Upper lobe of left lung (tissue), 6 donors: ENCODE results near the gene CCSAP. TPM values are rescaled to one million over a fixed set of nuclear protein-coding genes. Genes with fewer than 3 reads are reported as not detected.
"Not testable (repeated sequence)": the region's sequence is repeated elsewhere in the genome, so short reads cannot be mapped to it uniquely, and the experiment has no call there.

Experiments used
- ATAC-seq, 2 donors: fragments of 200-7000 bp; cut with Tn5 transposase; one replicate each; pipeline ENCODE4 v1.9.1; 2022; ENCODE audit warnings: mild to moderate bottlenecking in 2 of 2, moderate library complexity in 2 of 2; ENCODE audit not compliant: low FRiP score in 2 of 2
- DNase-seq, 2 donors: peaks; one replicate each; pipeline ENCODE4 v3.0.0-alpha.2; 2019 to 2020
- H3K27ac ChIP-seq, 4 donors: fragments of 200-600 bp; sonication (generic); one replicate each; pipeline ENCODE4 v1.5.1; 2016 to 2019
- H3K27me3 ChIP-seq, 4 donors: fragments of 200-600 bp; sonication (generic); one replicate each; pipeline ENCODE4 v1.5.1; 2017 to 2019
- H3K36me3 ChIP-seq, 4 donors: fragments of 200-600 bp; sonication (generic); one replicate each; pipeline ENCODE4 v1.5.1; 2016 to 2019
- H3K4me1 ChIP-seq, 4 donors: fragments of 200-600 bp; sonication (generic); one replicate each; pipeline ENCODE4 v1.5.1; 2018 to 2019
- H3K4me3 ChIP-seq, 4 donors: fragments of 200-600 bp; sonication (generic); one replicate each; pipeline ENCODE4 v1.5.1; 2017 to 2019; ENCODE audit warnings: mild to moderate bottlenecking in 2 of 4, moderate library complexity in 1 of 4
- H3K9me3 ChIP-seq, 4 donors: fragments of 200-600 bp; sonication (generic); one replicate each; pipeline ENCODE4 v1.5.1; 2018 to 2019
- CTCF ChIP-seq, 6 experiments: fragments of 450-650 bp in 4 of 6; fragments of 200-600 bp in 2 of 6; sonication (generic) in 2 of 6; IDR thresholded peaks; one replicate each; pipeline ENCODE4 v1.5.1; 2016 to 2019; ENCODE audit warnings: antibody characterized with exemption in 6 of 6
- EP300 ChIP-seq, 4 donors: sonication (generic); formaldehyde crosslinking; IDR thresholded peaks; one replicate each; pipeline ENCODE4 v1.5.1; 2017; ENCODE audit warnings: antibody characterized with exemption in 4 of 4, control low read depth in 2 of 4
- POLR2A ChIP-seq, 4 donors: fragments of 450-650 bp; IDR thresholded peaks; one replicate each; pipeline ENCODE4 v1.5.1; 2016 to 2017; ENCODE audit warnings: antibody characterized with exemption in 4 of 4, mild to moderate bottlenecking in 2 of 4
- POLR2AphosphoS5 ChIP-seq, 2 donors: sonication (generic); formaldehyde crosslinking; IDR thresholded peaks; one replicate each; pipeline ENCODE4 v1.5.1; 2017; ENCODE audit warnings: antibody characterized with exemption in 2 of 2
- WGBS, 2 donors: methylation state at CpG; one replicate each; pipeline ENCODE4 v1.1.5; 2017 to 2018; 5-methylcytosine and 5-hydroxymethylcytosine counted together
- total RNA-seq, 6 donors: library from RNA; depleted of rRNA in 4 of 6; stranded (reverse); fragments of >200 nt in 4 of 6; gene quantifications; one replicate each; pipeline versions ENCODE4 v1.1.0 to v1.2.1, GENCODE V29; 2016 to 2021
- donor health status: DM: no; HTN: no; CAD: no; lungs with moderate emphysema.
- donor health status: DM: no; HTN: yes; CAD: no; lungs with severe emphysema.

CCSAP gene
- total RNA-seq, 6 donors from 2014 or later = 4.9 to 11.2 (median 7.1) TPM

DNA sequence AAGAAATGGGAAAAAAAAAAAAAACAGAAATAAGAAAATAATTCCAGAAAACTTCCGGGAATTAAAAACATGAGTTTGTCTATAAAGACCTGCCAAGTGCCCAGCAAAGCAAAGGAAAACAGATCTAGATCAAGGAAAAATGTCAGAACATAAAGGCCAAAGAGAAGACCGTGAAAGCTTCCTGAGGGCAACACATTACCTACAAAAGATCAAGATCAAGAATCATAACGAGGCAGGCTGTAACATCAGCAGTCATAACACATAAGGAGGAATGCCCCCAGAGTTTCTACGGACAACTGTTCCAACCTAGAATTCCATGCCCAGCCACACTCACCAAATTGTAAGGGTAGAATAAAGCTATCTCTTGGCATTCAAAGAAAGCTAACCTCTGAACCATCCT, 3.8 kb downstream of the CCSAP start:
- Histone ChIP-seq H3K36me3 (no peaks in the 10 kb centered on the region), H3K4me3 (no peak overlapping the region), H3K27ac (no peak overlapping the region), H3K4me1 (peaks cover 5 to 32% (median 18%) of the 10 kb centered on the region in 4 donors), H3K9me3 (no peaks in the 10 kb centered on the region), H3K27me3 (no peaks in the 10 kb centered on the region)
- TF ChIP-seq EP300 (IDR thresholded peaks at IDR 0.05) = no peak
- no peak for TF ChIP-seq CTCF (IDR thresholded peaks at IDR 0.05)
- TF ChIP-seq POLR2AphosphoS5 (IDR thresholded peaks at IDR 0.05) = no peak
- no peak for TF ChIP-seq POLR2A (IDR thresholded peaks at IDR 0.05)
- no peak for ATAC-seq
- WGBS, 2 donors = 90 to 95% methylated on average over 4 of the region's 4 CpGs
- DNase-seq = no peak

DNA sequence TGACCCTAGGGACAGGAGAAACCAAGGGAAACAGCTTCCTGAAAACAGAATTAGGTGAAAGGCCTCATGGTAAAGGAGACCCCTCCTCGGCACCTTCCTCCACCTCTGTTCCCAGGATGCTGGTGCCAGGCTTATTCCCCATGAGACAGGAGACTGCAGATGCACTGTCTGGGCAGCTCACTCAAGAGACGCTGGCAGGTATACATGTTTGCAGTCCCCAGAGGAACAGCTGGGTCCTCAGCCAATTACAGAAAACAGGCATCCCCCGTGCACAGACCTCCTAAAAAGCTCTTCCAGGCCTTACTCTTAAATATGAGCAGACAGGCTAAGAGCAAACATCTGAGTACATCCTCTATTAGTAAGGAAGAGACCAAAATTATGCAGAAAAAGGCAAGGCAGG, 6.5 kb downstream of the CCSAP start:
- 85 to 96% methylated on average over 3 of the region's 3 CpGs for WGBS, 2 donors
- TF ChIP-seq POLR2AphosphoS5 (IDR thresholded peaks at IDR 0.05) = no peak
- TF ChIP-seq POLR2A (IDR thresholded peaks at IDR 0.05) = no peak
- TF ChIP-seq CTCF (IDR thresholded peaks at IDR 0.05) = no peak
- TF ChIP-seq EP300 (IDR thresholded peaks at IDR 0.05) = no peak
- Histone ChIP-seq H3K4me1 (peaks cover 2 to 17% (median 5%) of the 10 kb centered on the region in 4 donors), H3K9me3 (no peaks in the 10 kb centered on the region), H3K27ac (no peak overlapping the region), H3K27me3 (no peaks in the 10 kb centered on the region), H3K4me3 (no peak overlapping the region), H3K36me3 (no peaks in the 10 kb centered on the region)
- ATAC-seq (no peak), DNase-seq (no peak)

DNA sequence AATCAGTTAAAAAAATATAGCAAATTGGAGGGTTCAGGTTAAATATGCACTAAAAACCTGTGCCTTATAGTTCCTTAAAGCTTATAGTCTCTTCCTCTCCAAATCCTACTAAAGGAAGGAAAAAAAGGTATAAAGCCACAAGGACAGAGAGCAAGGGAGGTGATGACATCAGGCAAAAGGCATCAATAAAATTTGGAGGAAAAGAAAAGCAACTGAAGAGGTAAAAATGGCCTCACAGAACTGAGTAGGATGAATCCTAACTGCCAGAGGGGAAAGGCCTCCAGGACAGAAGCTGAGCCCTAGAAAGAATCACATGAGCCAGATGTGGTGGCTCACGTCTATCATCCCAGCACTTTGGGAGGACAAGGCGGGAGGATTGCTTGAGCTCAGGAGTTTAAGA, 8.1 kb downstream of the CCSAP start:
- 88 to 95% methylated on average over 2 of the region's 2 CpGs for WGBS, 2 donors
- ATAC-seq = no peak
- TF ChIP-seq EP300 (IDR thresholded peaks at IDR 0.05) (no peak), CTCF (IDR thresholded peaks at IDR 0.05) (no peak), POLR2AphosphoS5 (IDR thresholded peaks at IDR 0.05) (no peak), POLR2A (IDR thresholded peaks at IDR 0.05) (no peak)

GRCh38 chr1:229334269-229334668, 8.6 kb downstream of the CCSAP start:
- Histone ChIP-seq H3K4me1 (peaks cover 0 to 7% (median 0%) of the 10 kb centered on the region in 4 donors), H3K36me3 (no peaks in the 10 kb centered on the region), H3K4me3 (no peak overlapping the region), H3K9me3 (no peaks in the 10 kb centered on the region), H3K27me3 (no peaks in the 10 kb centered on the region), H3K27ac (no peak overlapping the region)
- WGBS, 2 donors = 69 to 96% methylated on average over 2 of the region's 2 CpGs
- TF ChIP-seq CTCF (IDR thresholded peaks at IDR 0.05) (no peak), EP300 (IDR thresholded peaks at IDR 0.05) (no peak)
- no peak for ATAC-seq
- no peak for DNase-seq

More for the DNA sequence above, 8.1 kb downstream of the CCSAP start:
- Histone ChIP-seq H3K27ac (no peak overlapping the region), H3K27me3 (no peaks in the 10 kb centered on the region), H3K4me3 (no peak overlapping the region), H3K36me3 (no peaks in the 10 kb centered on the region), H3K4me1 (peaks cover 0 to 7% (median 0%) of the 10 kb centered on the region in 4 donors), H3K9me3 (no peaks in the 10 kb centered on the region)
- DNase-seq = no peak

DNA sequence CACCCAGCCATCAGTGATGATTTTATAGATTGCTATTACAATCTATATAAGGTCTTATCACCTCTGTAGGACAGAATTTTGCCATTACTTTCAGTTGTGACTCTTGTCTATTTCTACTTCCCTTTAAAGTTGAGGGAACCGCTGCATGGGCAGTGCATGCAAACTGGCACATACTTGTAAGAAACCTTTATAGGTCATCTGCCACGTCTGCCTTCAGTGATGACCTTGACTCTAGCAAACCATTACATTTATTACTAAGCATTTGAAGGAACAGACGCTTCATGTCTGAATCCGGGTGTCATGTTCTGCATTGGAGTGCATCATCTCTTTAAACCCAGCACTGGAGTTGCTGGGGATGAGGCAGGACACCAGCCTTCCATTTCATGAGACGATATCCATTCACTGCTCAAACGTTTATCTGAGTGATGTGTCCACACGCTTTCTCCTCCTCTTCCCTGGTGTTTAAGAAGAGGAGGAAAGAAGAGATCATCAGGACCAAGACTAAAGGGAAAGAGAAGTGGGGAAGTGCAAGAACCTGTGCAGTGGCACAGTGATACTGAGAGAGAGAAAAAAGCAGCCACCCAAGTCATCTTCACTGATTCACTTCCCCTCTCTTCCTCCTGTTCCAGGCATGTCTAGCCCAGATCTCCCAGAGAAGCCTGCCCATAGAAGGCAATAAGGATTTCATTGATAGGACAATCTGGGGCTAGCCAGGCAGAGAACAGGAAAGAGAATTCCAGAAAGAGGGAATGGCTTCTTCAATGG, 14.1 kb downstream of the CCSAP start:
- Histone ChIP-seq H3K4me3 (no peak overlapping the region), H3K36me3 (peaks cover 0 to 18% (median 4%) of the 10 kb centered on the region in 4 donors), H3K27ac (no peak overlapping the region), H3K9me3 (no peaks in the 10 kb centered on the region), H3K4me1 (peaks cover 0 to 4% (median 4%) of the 10 kb centered on the region in 4 donors), H3K27me3 (no peaks in the 10 kb centered on the region)
- WGBS, 2 donors = 92 to 95% methylated on average over 7 of the region's 7 CpGs
- DNase-seq (no peak), ATAC-seq (no peak)
- TF ChIP-seq EP300 (IDR thresholded peaks at IDR 0.05) (no peak), CTCF (IDR thresholded peaks at IDR 0.05) (no peak), POLR2AphosphoS5 (IDR thresholded peaks at IDR 0.05) (no peak), POLR2A (IDR thresholded peaks at IDR 0.05) (no peak)

DNA sequence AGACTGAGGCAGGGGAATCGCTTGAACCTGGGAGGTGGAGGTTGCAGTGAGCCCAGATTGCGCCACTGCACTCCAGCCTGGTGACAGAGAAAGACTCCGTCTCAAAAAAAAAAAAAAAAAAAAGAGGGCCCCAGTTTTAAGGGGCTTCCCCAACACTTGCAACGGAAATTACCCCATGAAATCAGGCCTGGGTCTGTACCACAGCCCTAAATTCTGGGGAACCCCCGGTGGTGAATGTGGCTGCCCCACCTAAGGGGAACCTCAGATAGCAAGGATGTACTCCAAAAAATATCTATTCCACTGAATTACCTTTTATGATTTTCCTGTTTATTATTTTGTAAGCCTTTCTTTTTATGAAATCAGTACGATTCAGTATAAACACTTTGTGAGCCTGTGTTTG, 15.1 kb downstream of the CCSAP start:
- ATAC-seq, H3K27ac ChIP-seq, H3K4me3 ChIP-seq, H3K9me3 ChIP-seq, H3K4me1 ChIP-seq, DNase-seq, H3K27me3 ChIP-seq: not testable (repeated sequence)
- H3K36me3 ChIP-seq = peaks cover 0 to 23% (median 4%) of the 10 kb centered on the region in 4 donors
- WGBS, 2 donors = 81 to 96% methylated on average over 6 of the region's 6 CpGs
